ENCODE results near the gene ATG2B.

- TF ChIP-seq CTCF (IDR thresholded peaks at IDR 0.05) = no peak
- no peak for TF ChIP-seq POLR2A (IDR thresholded peaks at IDR 0.05)
Observed at GRCh38 chr14:96304956-96305355, 58.2 kb downstream of the ATG2B start.
